Neural progenitor cell (in vitro differentiated cells): ENCODE data around the gene CDH13. TPM values are rescaled to one million over a fixed set of nuclear protein-coding genes. Genes with fewer than 3 reads are reported as not detected.

ENCODE experiments used
- DNase-seq: peaks from one replicate; pipeline ENCODE4 v3.0.0-alpha.2; 2016; ENCODE audit warnings: low spot score
- H2AFZ ChIP-seq: fragments of 200-600 bp; sonication (generic); replicated peaks from 2 replicates; pipeline ENCODE4 v1.6.1; 2016; ENCODE audit warnings: antibody characterized with exemption
- H3F3A ChIP-seq: fragments of 200-600 bp; sonication (generic); 2 replicates; pipeline ENCODE4 v1.6.1; 2016; ENCODE audit warnings: antibody characterized with exemption, low read depth
- H3K27ac ChIP-seq: fragments of 200-600 bp; sonication (generic); 2 replicates; pipeline ENCODE4 v1.5.1; 2016; ENCODE audit warnings: mild to moderate bottlenecking
- H3K27me3 ChIP-seq: fragments of 200-600 bp; sonication (generic); 2 replicates; pipeline ENCODE4 v1.6.1; 2016; ENCODE audit warnings: mild to moderate bottlenecking, moderate library complexity
- H3K36me3 ChIP-seq: fragments of 200-600 bp; sonication (generic); 2 replicates; pipeline ENCODE4 v1.5.1; 2016
- H3K4me1 ChIP-seq: fragments of 200-600 bp; sonication (generic); 2 replicates; pipeline ENCODE4 v1.6.1; 2016; ENCODE audit warnings: mixed run types
- H3K4me2 ChIP-seq: fragments of 200-600 bp; sonication (generic); 2 replicates; pipeline ENCODE4 v1.6.1; 2016
- H3K4me3 ChIP-seq: fragments of 200-600 bp; sonication (generic); 2 replicates; pipeline ENCODE4 v1.5.1; 2016
- H3K79me2 ChIP-seq: fragments of 200-600 bp; sonication (generic); 2 replicates; pipeline ENCODE4 v1.6.1; 2016; ENCODE audit warnings: low read depth
- H3K9ac ChIP-seq: fragments of 200-600 bp; sonication (generic); 2 replicates; pipeline ENCODE4 v1.6.1; 2016
- H3K9me3 ChIP-seq: fragments of 200-600 bp; sonication (generic); 2 replicates; pipeline ENCODE4 v1.5.1; 2016; ENCODE audit warnings: low read depth
- H4K20me1 ChIP-seq: fragments of 200-600 bp; sonication (generic); 2 replicates; pipeline ENCODE4 v1.6.1; 2016; ENCODE audit warnings: low read depth
- H3K27ac Mint-ChIP-seq: 3 replicates; pipeline ENCODE4 v1.8.0; 2021; ENCODE audit warnings: mixed read lengths
- H3K27me3 Mint-ChIP-seq: 2 replicates; pipeline ENCODE4 v1.8.0; 2022; ENCODE audit warnings: low read depth, mild to moderate bottlenecking, inconsistent platforms, moderate library complexity, mixed read lengths; ENCODE audit not compliant: insufficient read depth
- H3K36me3 Mint-ChIP-seq: 3 replicates; pipeline ENCODE4 v1.8.0; 2021; ENCODE audit warnings: mixed read lengths
- H3K4me1 Mint-ChIP-seq: 3 replicates; pipeline ENCODE4 v1.8.0; 2021; ENCODE audit warnings: mixed read lengths
- H3K4me3 Mint-ChIP-seq: 3 replicates; pipeline ENCODE4 v1.8.0; 2021; ENCODE audit warnings: mild to moderate bottlenecking, moderate library complexity, mixed read lengths
- H3K9me3 Mint-ChIP-seq: 3 replicates; pipeline ENCODE4 v1.8.0; 2020; ENCODE audit warnings: mixed read lengths
- CTCF ChIP-seq: fragments of 200-600 bp; sonication (generic); IDR thresholded peaks from 2 replicates; pipeline ENCODE4 v1.5.1; 2017; ENCODE audit warnings: antibody characterized with exemption, mild to moderate bottlenecking
- EZH2 ChIP-seq: fragments of 200-600 bp; sonication (generic); IDR thresholded peaks from 2 replicates; pipeline ENCODE4 v1.6.1; 2017; ENCODE audit warnings: antibody characterized with exemption, mild to moderate bottlenecking, moderate library complexity
- EZH2phosphoT487 ChIP-seq: fragments of 200-600 bp; sonication (generic); IDR thresholded peaks from 2 replicates; pipeline ENCODE4 v1.6.1; 2017; ENCODE audit warnings: antibody characterized with exemption
- total RNA-seq: library from RNA; depleted of rRNA; stranded (reverse); fragments of >200 nt; gene quantifications from 2 replicates; pipeline ENCODE4 v1.2.3, GENCODE V29; 2015; ENCODE audit warnings: low replicate concordance

Gene CDH13
- total RNA-seq, 1 donor from 2014 or later = 3.0 TPM

GRCh38 chr16:82639263-82639662 is 12.5 kb downstream of the CDH13 start:
- Mint-ChIP-seq H3K27ac (no peak overlapping the region), H3K27me3 (no peaks in the 10 kb centered on the region), H3K4me3 (no peak overlapping the region), H3K9me3 (no peaks in the 10 kb centered on the region), H3K36me3 (no peaks in the 10 kb centered on the region), H3K4me1 (peaks cover 5% of the 10 kb centered on the region)
- no peak overlapping the region for H3K27ac ChIP-seq
- no peaks in the 10 kb centered on the region for H3K79me2 ChIP-seq
- H3K4me2 ChIP-seq = no peak overlapping the region
- H3K9me3 ChIP-seq = no peaks in the 10 kb centered on the region
- H3K36me3 ChIP-seq = no peaks in the 10 kb centered on the region
- H3K4me3 ChIP-seq = no peak overlapping the region
- no peak overlapping the region for H3K9ac ChIP-seq
- H3K27me3 ChIP-seq = no peaks in the 10 kb centered on the region
- H4K20me1 ChIP-seq = no peaks in the 10 kb centered on the region
- no peak for DNase-seq
- H3F3A ChIP-seq = peaks cover 10% of the 10 kb centered on the region
- H2AFZ ChIP-seq = no peak overlapping the region
- TF ChIP-seq CTCF = no peak
- no peak for TF ChIP-seq EZH2phosphoT487
- no peak for TF ChIP-seq EZH2
- peaks cover 13% of the 10 kb centered on the region for H3K4me1 ChIP-seq

- H2AFZ ChIP-seq = no peak overlapping the region
- no peaks in the 10 kb centered on the region for H3K36me3 Mint-ChIP-seq
- H3K36me3 ChIP-seq = no peaks in the 10 kb centered on the region
- no peak overlapping the region for H3K4me3 Mint-ChIP-seq
- peak; percentile 82 for DNase-seq
- no peaks in the 10 kb centered on the region for H3K79me2 ChIP-seq
- H3K27ac Mint-ChIP-seq = no peak overlapping the region
- no peak overlapping the region for H3K4me3 ChIP-seq
- no peaks in the 10 kb centered on the region for H3K9me3 Mint-ChIP-seq
- H3K4me2 ChIP-seq = no peak overlapping the region
- no peak overlapping the region for H3K27ac ChIP-seq
- H3K9ac ChIP-seq = no peak overlapping the region
- no peaks in the 10 kb centered on the region for H3K27me3 ChIP-seq
- peaks cover 5% of the 10 kb centered on the region for H3K4me1 Mint-ChIP-seq
- H3K27me3 Mint-ChIP-seq = no peaks in the 10 kb centered on the region
- TF ChIP-seq CTCF (peak; percentile 97), EZH2 (no peak), EZH2phosphoT487 (no peak)
- no peaks in the 10 kb centered on the region for H3K9me3 ChIP-seq
- peaks cover 14% of the 10 kb centered on the region for H3K4me1 ChIP-seq
- H4K20me1 ChIP-seq = no peaks in the 10 kb centered on the region
- H3F3A ChIP-seq = peaks cover 15% of the 10 kb centered on the region
These were observed 13.0 kb downstream of the CDH13 start for GRCh38 chr16:82639666-82640336.

DNA sequence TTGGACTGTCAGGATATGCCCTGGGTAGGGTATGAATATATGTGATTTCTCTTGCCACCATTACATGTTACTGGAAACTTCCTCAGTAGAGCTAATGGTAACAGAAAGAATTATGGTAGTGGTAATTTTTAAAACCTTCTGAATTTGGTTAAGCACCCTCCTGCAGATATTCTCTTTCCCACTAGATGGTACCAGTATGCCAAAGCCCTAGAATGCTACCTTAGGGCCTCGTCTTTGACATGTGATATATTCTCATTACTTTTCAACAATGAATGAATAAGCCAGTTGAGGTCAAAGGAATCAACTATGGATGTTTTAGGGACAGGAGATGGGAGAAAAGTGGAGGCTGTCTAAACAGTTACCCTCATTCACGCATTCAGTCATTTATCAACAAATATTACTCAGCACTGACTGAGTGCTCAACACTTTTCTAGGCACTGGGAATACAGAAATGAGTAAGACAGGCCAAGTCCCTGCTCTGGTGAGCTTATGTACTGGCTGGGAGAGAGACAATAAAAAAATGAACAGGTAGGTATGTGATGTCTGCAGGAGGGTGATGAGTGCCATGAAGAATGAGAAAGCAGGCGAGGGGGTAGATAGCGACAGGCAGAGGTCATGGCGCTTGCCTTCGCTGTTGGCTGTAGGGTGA is 14.7 kb downstream of the CDH13 start:
- H3K4me3 ChIP-seq = no peak overlapping the region
- no peaks in the 10 kb centered on the region for H4K20me1 ChIP-seq
- H3K4me2 ChIP-seq = no peak overlapping the region
- H2AFZ ChIP-seq = no peak overlapping the region
- Mint-ChIP-seq H3K4me3 (no peak overlapping the region), H3K27me3 (no peaks in the 10 kb centered on the region), H3K9me3 (no peaks in the 10 kb centered on the region), H3K4me1 (peaks cover 7% of the 10 kb centered on the region), H3K27ac (no peak overlapping the region), H3K36me3 (no peaks in the 10 kb centered on the region)
- no peaks in the 10 kb centered on the region for H3K27me3 ChIP-seq
- no peak overlapping the region for H3K9ac ChIP-seq
- DNase-seq = no peak
- H3F3A ChIP-seq = peaks cover 15% of the 10 kb centered on the region
- H3K79me2 ChIP-seq = no peaks in the 10 kb centered on the region
- H3K36me3 ChIP-seq = no peaks in the 10 kb centered on the region
- H3K4me1 ChIP-seq = peaks cover 14% of the 10 kb centered on the region
- TF ChIP-seq CTCF (peak; percentile 39), EZH2 (no peak)
- no peak overlapping the region for H3K27ac ChIP-seq
- H3K9me3 ChIP-seq = no peaks in the 10 kb centered on the region
